Parathyroid adenoma (tissue), 2 donors: ENCODE results near the gene FZR1.

Experiments used
- H2AFZ ChIP-seq: fragments of 300-600 bp; sonication (generic); one replicate; pipeline ENCODE4 v1.7.0; 2017; ENCODE audit warnings: antibody characterized with exemption, mild to moderate bottlenecking
- H3K27ac ChIP-seq: fragments of 300-600 bp; sonication (generic); one replicate; pipeline ENCODE4 v1.7.0; 2017
- H3K27me3 ChIP-seq: fragments of 300-600 bp; sonication (generic); one replicate; pipeline ENCODE4 v1.7.0; 2017; ENCODE audit warnings: low read length; ENCODE audit not compliant: control insufficient read depth, insufficient read depth
- H3K36me3 ChIP-seq: fragments of 300-600 bp; sonication (generic); one replicate; pipeline ENCODE4 v1.7.0; 2017; ENCODE audit warnings: low read length; ENCODE audit not compliant: control insufficient read depth, insufficient read depth
- H3K4me1 ChIP-seq: fragments of 300-600 bp; sonication (generic); one replicate; pipeline ENCODE4 v1.7.0; 2017; ENCODE audit warnings: control low read depth
- H3K4me2 ChIP-seq: fragments of 300-600 bp; sonication (generic); one replicate; pipeline ENCODE4 v1.7.0; 2017; ENCODE audit warnings: low read length
- H3K4me3 ChIP-seq: fragments of 300-600 bp; sonication (generic); one replicate; pipeline ENCODE4 v1.7.0; 2017; ENCODE audit warnings: low read depth, low read length
- H3K79me2 ChIP-seq: fragments of 300-600 bp; sonication (generic); one replicate; pipeline ENCODE4 v1.7.0; 2017; ENCODE audit warnings: control low read depth
- H3K9ac ChIP-seq: fragments of 300-600 bp; sonication (generic); one replicate; pipeline ENCODE4 v1.7.0; 2017; ENCODE audit warnings: mild to moderate bottlenecking
- H3K9me3 ChIP-seq: fragments of 300-600 bp; sonication (generic); one replicate; pipeline ENCODE4 v1.7.0; 2017; ENCODE audit warnings: low read length; ENCODE audit not compliant: control insufficient read depth
- TF ChIP-seq, protein P1 (sequence below): fragments of 300-600 bp; sonication (generic); IDR thresholded peaks from one replicate; pipeline ENCODE4 v1.7.0; 2017; ENCODE audit warnings: antibody characterized with exemption, mild to moderate bottlenecking
- donor health status: primary hyperparathyroidism.

The FZR1 gene

DNA sequence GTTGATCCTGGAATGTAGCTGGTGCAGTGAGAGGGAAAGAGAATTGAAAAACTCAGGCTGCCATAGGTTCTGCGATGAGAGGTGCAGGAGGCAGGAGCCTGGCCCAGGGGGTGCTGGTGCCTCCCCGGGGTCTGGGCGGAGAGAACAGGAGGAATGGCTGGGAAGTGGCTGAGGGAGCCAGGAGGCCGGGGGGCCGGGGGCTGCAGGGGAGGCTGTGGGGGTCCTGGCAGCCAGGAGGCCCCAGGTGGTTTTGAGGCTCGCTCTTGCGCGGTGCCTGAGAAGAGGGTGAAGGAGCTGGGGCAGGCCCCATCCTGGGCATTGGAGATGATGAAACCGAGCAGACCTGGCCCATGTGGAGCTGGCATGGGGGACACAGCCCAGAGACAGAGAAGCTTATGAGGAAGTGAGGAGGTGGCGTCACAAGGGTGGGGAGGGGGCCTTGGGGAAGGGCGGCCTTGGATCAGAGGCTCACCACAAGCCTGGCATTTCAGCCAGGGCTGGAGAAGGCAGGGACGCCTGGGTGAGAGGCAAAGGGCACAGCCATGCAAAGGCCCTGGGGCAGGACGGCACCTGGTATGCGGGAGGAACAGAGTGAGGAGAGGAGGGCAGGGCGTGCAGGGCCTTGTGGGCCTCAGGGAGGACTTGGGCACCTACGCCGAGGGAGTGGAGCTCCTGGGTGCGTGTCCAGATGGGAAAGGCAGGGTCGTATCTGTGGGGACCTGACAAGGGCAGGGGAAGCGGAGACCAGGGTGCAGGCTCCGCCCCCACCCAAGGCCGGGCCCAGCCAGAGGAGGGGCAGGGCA, 31.5 kb downstream of the FZR1 start:
- no peak overlapping the region for H3K4me2 ChIP-seq
- H3K79me2 ChIP-seq: no peaks in the 10 kb centered on the region
- H3K9me3 ChIP-seq: no peaks in the 10 kb centered on the region
- no peak overlapping the region for H3K27ac ChIP-seq
- H3K4me3 ChIP-seq: no peak overlapping the region
- TF ChIP-seq, protein P1, sequence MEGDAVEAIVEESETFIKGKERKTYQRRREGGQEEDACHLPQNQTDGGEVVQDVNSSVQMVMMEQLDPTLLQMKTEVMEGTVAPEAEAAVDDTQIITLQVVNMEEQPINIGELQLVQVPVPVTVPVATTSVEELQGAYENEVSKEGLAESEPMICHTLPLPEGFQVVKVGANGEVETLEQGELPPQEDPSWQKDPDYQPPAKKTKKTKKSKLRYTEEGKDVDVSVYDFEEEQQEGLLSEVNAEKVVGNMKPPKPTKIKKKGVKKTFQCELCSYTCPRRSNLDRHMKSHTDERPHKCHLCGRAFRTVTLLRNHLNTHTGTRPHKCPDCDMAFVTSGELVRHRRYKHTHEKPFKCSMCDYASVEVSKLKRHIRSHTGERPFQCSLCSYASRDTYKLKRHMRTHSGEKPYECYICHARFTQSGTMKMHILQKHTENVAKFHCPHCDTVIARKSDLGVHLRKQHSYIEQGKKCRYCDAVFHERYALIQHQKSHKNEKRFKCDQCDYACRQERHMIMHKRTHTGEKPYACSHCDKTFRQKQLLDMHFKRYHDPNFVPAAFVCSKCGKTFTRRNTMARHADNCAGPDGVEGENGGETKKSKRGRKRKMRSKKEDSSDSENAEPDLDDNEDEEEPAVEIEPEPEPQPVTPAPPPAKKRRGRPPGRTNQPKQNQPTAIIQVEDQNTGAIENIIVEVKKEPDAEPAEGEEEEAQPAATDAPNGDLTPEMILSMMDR: no peak
- H3K27me3 ChIP-seq: no peaks in the 10 kb centered on the region
- no peak overlapping the region for H2AFZ ChIP-seq
- no peaks in the 10 kb centered on the region for H3K36me3 ChIP-seq
- H3K4me1 ChIP-seq: no peaks in the 10 kb centered on the region
- H3K9ac ChIP-seq: no peak overlapping the region

DNA sequence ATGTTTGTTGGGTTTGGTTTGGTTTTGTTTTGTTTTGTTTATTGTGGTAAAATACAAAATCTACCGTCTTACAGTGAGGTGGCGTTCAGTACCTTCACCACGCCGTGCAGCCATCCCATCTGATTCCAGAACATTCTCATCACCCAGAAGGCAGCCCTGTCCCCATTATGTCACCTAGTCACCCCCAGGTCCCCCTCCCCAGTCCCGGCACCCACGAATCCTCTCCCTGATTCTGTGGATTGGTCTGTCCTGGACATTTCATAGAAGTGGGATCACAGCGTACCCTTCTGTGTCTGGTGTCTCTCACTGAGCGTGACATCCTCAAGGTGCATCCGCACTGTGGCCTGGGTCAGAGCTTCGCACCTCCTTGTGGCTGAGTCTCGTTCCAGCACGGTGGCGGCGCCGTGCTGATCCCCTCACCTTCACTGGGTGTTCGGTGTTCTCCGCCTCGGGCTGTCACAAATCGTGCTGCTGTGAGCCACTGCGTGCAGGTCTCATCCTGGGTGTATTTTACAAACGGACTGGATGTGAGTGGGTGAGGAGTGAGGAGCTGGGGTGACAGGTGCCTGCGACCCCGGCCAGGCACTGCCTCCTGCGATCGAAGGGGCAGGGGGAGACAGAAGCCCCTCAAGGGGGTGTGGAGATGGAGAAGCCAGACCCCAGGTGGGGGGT, 32.3 kb downstream of the FZR1 start:
- Histone ChIP-seq H3K4me2 (no peak overlapping the region), H3K79me2 (no peaks in the 10 kb centered on the region), H2AFZ (no peak overlapping the region), H3K4me1 (no peaks in the 10 kb centered on the region), H3K9ac (no peak overlapping the region), H3K4me3 (no peak overlapping the region), H3K27me3 (no peaks in the 10 kb centered on the region), H3K36me3 (no peaks in the 10 kb centered on the region), H3K27ac (no peak overlapping the region), H3K9me3 (no peaks in the 10 kb centered on the region)
- TF ChIP-seq, protein P1: no peak

DNA sequence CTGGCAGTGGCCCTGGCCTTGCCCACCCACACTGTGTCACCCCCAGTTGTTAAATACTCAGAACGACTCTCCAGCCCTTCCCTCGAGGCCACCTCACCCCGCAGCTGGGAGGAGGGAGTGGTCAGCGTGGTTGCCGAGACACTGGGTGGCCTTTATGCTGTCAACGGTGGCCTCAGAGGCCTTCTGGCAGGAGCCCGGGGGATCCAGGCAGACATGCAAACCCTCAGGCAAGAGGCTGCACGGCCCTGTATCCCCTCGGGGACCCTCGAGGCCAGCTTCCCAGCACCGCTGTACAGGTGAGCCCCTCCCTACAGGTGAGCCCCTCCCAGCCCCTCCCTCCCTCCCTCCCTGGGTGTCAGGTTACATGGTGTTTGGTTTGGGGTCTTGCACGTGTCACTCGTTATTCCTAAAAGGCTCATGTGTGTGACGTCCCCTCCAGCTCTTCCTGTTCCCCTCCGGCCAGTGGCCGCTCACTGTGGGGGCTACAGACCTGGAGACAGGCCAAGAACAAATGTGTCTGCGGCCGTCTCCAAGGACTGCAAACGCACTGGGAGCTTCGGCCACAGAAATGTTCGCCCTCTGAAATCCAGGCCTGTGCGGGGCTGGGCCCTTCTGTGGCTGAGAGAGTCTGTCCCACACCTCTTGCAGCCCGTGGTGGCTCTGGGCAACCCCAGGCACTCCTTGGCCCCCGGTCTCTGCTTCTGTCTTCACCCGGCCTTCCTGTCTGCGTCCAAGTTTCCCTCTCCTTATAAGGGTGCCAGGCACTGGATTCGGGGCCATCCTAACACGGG, 33.0 kb downstream of the FZR1 start, which contains the start of gene TEKTIP1:
TSS of gene TEKTIP1 (plus strand) at position 210 of the 791 bp plus-strand sequence. CDS start at position 214, 4 bp downstream.
- H3K27me3 ChIP-seq: no peaks in the 10 kb centered on the region
- H3K79me2 ChIP-seq: no peaks in the 10 kb centered on the region
- H3K4me3 ChIP-seq: no peak within 1 kb of the TSS
- H2AFZ ChIP-seq: no peak within 1 kb of the TSS
- H3K9me3 ChIP-seq: no peaks in the 10 kb centered on the region
- TF ChIP-seq, protein P1: no peak
- no peak within 1 kb of the TSS for H3K9ac ChIP-seq
- H3K36me3 ChIP-seq: no peaks in the 10 kb centered on the region
- H3K27ac ChIP-seq: no peak within 1 kb of the TSS
- no peaks in the 10 kb centered on the region for H3K4me1 ChIP-seq
- H3K4me2 ChIP-seq: no peak within 1 kb of the TSS

DNA sequence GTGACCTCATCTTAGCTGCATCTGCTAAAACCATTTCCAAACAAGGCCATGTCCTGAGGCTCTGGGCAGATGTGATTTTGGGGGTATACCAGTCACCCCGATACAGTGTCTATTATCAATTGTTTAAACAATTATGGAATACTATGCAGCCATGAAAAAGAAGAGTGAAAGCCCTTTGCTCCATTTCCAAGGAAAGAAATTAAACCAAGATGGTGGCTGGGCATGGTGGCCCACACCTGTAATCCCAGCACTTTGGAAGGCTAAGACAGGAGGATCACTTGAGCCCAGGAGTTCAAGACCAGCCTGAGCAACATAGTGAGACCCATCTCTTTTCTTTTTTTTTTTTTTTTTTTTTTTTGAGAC, 33.6 kb downstream of the FZR1 start:
- H3K9me3 ChIP-seq: no peaks in the 10 kb centered on the region
- H3K27ac ChIP-seq: no peak overlapping the region
- no peaks in the 10 kb centered on the region for H3K36me3 ChIP-seq
- H3K4me2 ChIP-seq: no peak overlapping the region
- no peak overlapping the region for H3K9ac ChIP-seq
- no peak overlapping the region for H3K4me3 ChIP-seq
- H2AFZ ChIP-seq: no peak overlapping the region
- TF ChIP-seq, protein P1: no peak
- H3K79me2 ChIP-seq: no peaks in the 10 kb centered on the region
- no peaks in the 10 kb centered on the region for H3K27me3 ChIP-seq
- H3K4me1 ChIP-seq: no peaks in the 10 kb centered on the region
